Measurements from ENCODE around the gene BCR. TPM values are rescaled to one million over a fixed set of nuclear protein-coding genes. Genes with fewer than 3 reads are reported as not detected.
"Not testable (repeated sequence)": the region's sequence is repeated elsewhere in the genome, so short reads cannot be mapped to it uniquely, and the experiment has no call there.

BCR gene
- total and polyA plus RNA-seq, 4 donors = 5.3 to 120 (median 71.8) TPM

GRCh38 chr22:23302171-23303002, 122.1 kb downstream of the BCR start:
- H3K27ac ChIP-seq (ENCODE audit: low read depth in 1 of 2, low read length in 2 of 2) = no peak overlapping the region
- no peaks in the 10 kb centered on the region for H3K27me3 ChIP-seq (ENCODE audit: control insufficient read depth in 1 of 2, insufficient read depth in 2 of 2, low read length in 1 of 2)
- H3K4me3 ChIP-seq (ENCODE audit: low read length in 2 of 2) = no peak overlapping the region
- ATAC-seq (ENCODE audit: low FRiP score) = no peak
- peak; percentile 40 to 74 for DNase-seq
- H3K9me3 ChIP-seq (ENCODE audit: control insufficient read depth, low read length) = no peaks in the 10 kb centered on the region
- no peaks in the 10 kb centered on the region for H3K4me1 ChIP-seq (ENCODE audit: control insufficient read depth in 1 of 2, insufficient read depth in 2 of 2, low read length in 2 of 2)
- intact Hi-C loops (cut with DNase I) = no loop called here
- H3K36me3 ChIP-seq (ENCODE audit: control insufficient read depth in 1 of 2, insufficient read depth in 2 of 2, low read length in 1 of 2) = no peaks in the 10 kb centered on the region
- 84 to 87% methylated on average over 21 of the region's 21 CpGs for WGBS, 2 donors

GRCh38 chr22:23305321-23305910, 125.1 kb downstream of the BCR start:
- WGBS, 2 donors = 39 to 60% methylated on average over 9 of the region's 9 CpGs
- Histone ChIP-seq H3K27ac (ENCODE audit: low read depth in 1 of 2, low read length in 2 of 2) (peak overlapping the region in 1 of 2 donors; percentile 81), H3K36me3 (ENCODE audit: control insufficient read depth in 1 of 2, insufficient read depth in 2 of 2, low read length in 1 of 2) (no peaks in the 10 kb centered on the region), H3K27me3 (ENCODE audit: control insufficient read depth in 1 of 2, insufficient read depth in 2 of 2, low read length in 1 of 2) (no peaks in the 10 kb centered on the region), H3K9me3 (ENCODE audit: control insufficient read depth, low read length) (no peaks in the 10 kb centered on the region), H3K4me3 (ENCODE audit: low read length in 2 of 2) (no peak overlapping the region), H3K4me1 (ENCODE audit: control insufficient read depth in 1 of 2, insufficient read depth in 2 of 2, low read length in 2 of 2) (no peaks in the 10 kb centered on the region)
- peak; percentile 47 for ATAC-seq (ENCODE audit: low FRiP score)
- peak; percentile 62 to 79 for DNase-seq
- intact Hi-C loops (cut with DNase I) = no loop called here

- H3K4me3 ChIP-seq (ENCODE audit: low read length in 2 of 2) = no peak overlapping the region
- intact Hi-C loops (cut with DNase I) = no loop called here
- 16 to 17% methylated on average over 11 of the region's 11 CpGs for WGBS, 2 donors
- no peaks in the 10 kb centered on the region for H3K9me3 ChIP-seq (ENCODE audit: control insufficient read depth, low read length)
- ATAC-seq (ENCODE audit: low FRiP score) = peak; percentile 90
- no peaks in the 10 kb centered on the region for H3K36me3 ChIP-seq (ENCODE audit: control insufficient read depth in 1 of 2, insufficient read depth in 2 of 2, low read length in 1 of 2)
- H3K4me1 ChIP-seq (ENCODE audit: control insufficient read depth in 1 of 2, insufficient read depth in 2 of 2, low read length in 2 of 2) = no peaks in the 10 kb centered on the region
- DNase-seq = peak; percentile 85 to 90
- H3K27me3 ChIP-seq (ENCODE audit: control insufficient read depth in 1 of 2, insufficient read depth in 2 of 2, low read length in 1 of 2) = no peaks in the 10 kb centered on the region
- peak overlapping the region; percentile 1 to 81 for H3K27ac ChIP-seq (ENCODE audit: low read depth in 1 of 2, low read length in 2 of 2)
Measured at GRCh38 chr22:23305922-23306374, 125.6 kb downstream of the BCR start.

- Histone ChIP-seq H3K4me1 (ENCODE audit: control insufficient read depth in 1 of 2, insufficient read depth in 2 of 2, low read length in 2 of 2) (no peaks in the 10 kb centered on the region), H3K4me3 (ENCODE audit: low read length in 2 of 2) (no peak overlapping the region), H3K36me3 (ENCODE audit: control insufficient read depth in 1 of 2, insufficient read depth in 2 of 2, low read length in 1 of 2) (no peaks in the 10 kb centered on the region), H3K9me3 (ENCODE audit: control insufficient read depth, low read length) (no peaks in the 10 kb centered on the region), H3K27me3 (ENCODE audit: control insufficient read depth in 1 of 2, insufficient read depth in 2 of 2, low read length in 1 of 2) (no peaks in the 10 kb centered on the region), H3K27ac (ENCODE audit: low read depth in 1 of 2, low read length in 2 of 2) (peak overlapping the region; percentile 1 to 74)
- DNase-seq (peak; percentile 52 to 80), ATAC-seq (ENCODE audit: low FRiP score) (peak; percentile 40)
- WGBS, 2 donors = 83 to 84% methylated on average over 11 of the region's 11 CpGs
- intact Hi-C loops (cut with DNase I) = no loop called here
Measured at GRCh38 chr22:23306438-23306921, 126.2 kb downstream of the BCR start.

GRCh38 chr22:23306926-23307325, 126.6 kb downstream of the BCR start:
- DNase-seq (no peak), ATAC-seq (ENCODE audit: low FRiP score) (no peak)
- H3K27ac ChIP-seq (ENCODE audit: low read depth in 1 of 2, low read length in 2 of 2) = no peak overlapping the region
- no peak overlapping the region for H3K4me3 ChIP-seq (ENCODE audit: low read length in 2 of 2)
- no peaks in the 10 kb centered on the region for H3K9me3 ChIP-seq (ENCODE audit: control insufficient read depth, low read length)
- H3K27me3 ChIP-seq (ENCODE audit: control insufficient read depth in 1 of 2, insufficient read depth in 2 of 2, low read length in 1 of 2) = no peaks in the 10 kb centered on the region
- intact Hi-C loops (cut with DNase I) = no loop called here
- no peaks in the 10 kb centered on the region for H3K36me3 ChIP-seq (ENCODE audit: control insufficient read depth in 1 of 2, insufficient read depth in 2 of 2, low read length in 1 of 2)
- H3K4me1 ChIP-seq (ENCODE audit: control insufficient read depth in 1 of 2, insufficient read depth in 2 of 2, low read length in 2 of 2) = no peaks in the 10 kb centered on the region
- WGBS, 2 donors = 98% methylated on average over 3 of the region's 3 CpGs

- 66 to 72% methylated on average over 3 to 9 of the region's 10 CpGs for WGBS, 2 donors
- H3K27me3 ChIP-seq (ENCODE audit: control insufficient read depth in 1 of 2, insufficient read depth in 2 of 2, low read length in 1 of 2); ATAC-seq (ENCODE audit: low FRiP score); H3K27ac ChIP-seq (ENCODE audit: low read depth in 1 of 2, low read length in 2 of 2); H3K4me1 ChIP-seq (ENCODE audit: control insufficient read depth in 1 of 2, insufficient read depth in 2 of 2, low read length in 2 of 2); H3K4me3 ChIP-seq (ENCODE audit: low read length in 2 of 2); intact Hi-C loops (cut with DNase I); H3K36me3 ChIP-seq (ENCODE audit: control insufficient read depth in 1 of 2, insufficient read depth in 2 of 2, low read length in 1 of 2); H3K9me3 ChIP-seq (ENCODE audit: control insufficient read depth, low read length): not testable (repeated sequence)
- peak; percentile 34 to 37 for DNase-seq
Measured at GRCh38 chr22:23307511-23307910, 127.2 kb downstream of the BCR start.

- intact Hi-C loops (cut with DNase I); H3K27ac ChIP-seq (ENCODE audit: low read depth in 1 of 2, low read length in 2 of 2); ATAC-seq (ENCODE audit: low FRiP score); H3K27me3 ChIP-seq (ENCODE audit: control insufficient read depth in 1 of 2, insufficient read depth in 2 of 2, low read length in 1 of 2); H3K4me1 ChIP-seq (ENCODE audit: control insufficient read depth in 1 of 2, insufficient read depth in 2 of 2, low read length in 2 of 2); H3K9me3 ChIP-seq (ENCODE audit: control insufficient read depth, low read length); H3K36me3 ChIP-seq (ENCODE audit: control insufficient read depth in 1 of 2, insufficient read depth in 2 of 2, low read length in 1 of 2); H3K4me3 ChIP-seq (ENCODE audit: low read length in 2 of 2): not testable (repeated sequence)
- 89 to 90% methylated on average over 8 to 9 of the region's 12 CpGs for WGBS, 2 donors
- DNase-seq = peak; percentile 18 to 31
Measured at GRCh38 chr22:23309261-23309660, 129.0 kb downstream of the BCR start.

GRCh38 chr22:23310443-23311097, 130.3 kb downstream of the BCR start:
- H3K4me3 ChIP-seq (ENCODE audit: low read length in 2 of 2); H3K36me3 ChIP-seq (ENCODE audit: control insufficient read depth in 1 of 2, insufficient read depth in 2 of 2, low read length in 1 of 2); intact Hi-C loops (cut with DNase I); H3K27ac ChIP-seq (ENCODE audit: low read depth in 1 of 2, low read length in 2 of 2); H3K4me1 ChIP-seq (ENCODE audit: control insufficient read depth in 1 of 2, insufficient read depth in 2 of 2, low read length in 2 of 2); H3K9me3 ChIP-seq (ENCODE audit: control insufficient read depth, low read length); H3K27me3 ChIP-seq (ENCODE audit: control insufficient read depth in 1 of 2, insufficient read depth in 2 of 2, low read length in 1 of 2): not testable (repeated sequence)
- ATAC-seq (ENCODE audit: low FRiP score) (peak; percentile 27), DNase-seq (peak in 1 of 2 donors; percentile 33)
- 70 to 74% methylated on average over 5 to 6 of the region's 15 CpGs for WGBS, 2 donors

Data from aorta (tissue), 5 donors.